ENCODE data around the gene POU4F1.
"Not testable (repeated sequence)": the region's sequence is repeated elsewhere in the genome, so short reads cannot be mapped to it uniquely, and the experiment has no call there.

The POU4F1 gene

GRCh38 chr13:78603240-78603957 is at the start of gene POU4F1:
TSS of gene POU4F1 (minus strand) at chr13:78603552. CDS start at chr13:78603326, 226 bp downstream.
- no peak for DNase-seq

DNA sequence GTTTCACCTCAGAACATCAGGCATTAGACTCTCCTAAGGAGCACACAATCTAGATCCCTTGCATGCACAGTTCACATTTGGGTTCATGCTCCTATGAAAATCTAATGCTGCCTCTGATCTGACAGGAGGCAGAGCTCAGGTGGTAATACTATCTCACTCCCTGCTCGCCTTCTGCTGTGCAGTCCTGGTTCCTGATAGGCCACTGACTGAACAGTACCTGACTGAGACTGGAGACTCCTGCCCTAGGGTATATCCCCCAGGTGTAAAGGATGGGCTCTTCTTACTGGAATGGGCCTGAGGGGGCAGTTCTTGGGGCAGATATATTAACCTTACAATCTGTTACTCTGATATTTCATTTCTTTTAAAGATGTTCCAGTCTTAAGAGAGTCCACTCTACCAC is 49.3 kb upstream of the POU4F1 start:
- no peak for DNase-seq

- DNase-seq, result no peak
Observed at GRCh38 chr13:78650717-78651083, 47.3 kb upstream of the POU4F1 start.

GRCh38 chr13:78649997-78650716 is 46.8 kb upstream of the POU4F1 start:
- no peak for DNase-seq

DNA sequence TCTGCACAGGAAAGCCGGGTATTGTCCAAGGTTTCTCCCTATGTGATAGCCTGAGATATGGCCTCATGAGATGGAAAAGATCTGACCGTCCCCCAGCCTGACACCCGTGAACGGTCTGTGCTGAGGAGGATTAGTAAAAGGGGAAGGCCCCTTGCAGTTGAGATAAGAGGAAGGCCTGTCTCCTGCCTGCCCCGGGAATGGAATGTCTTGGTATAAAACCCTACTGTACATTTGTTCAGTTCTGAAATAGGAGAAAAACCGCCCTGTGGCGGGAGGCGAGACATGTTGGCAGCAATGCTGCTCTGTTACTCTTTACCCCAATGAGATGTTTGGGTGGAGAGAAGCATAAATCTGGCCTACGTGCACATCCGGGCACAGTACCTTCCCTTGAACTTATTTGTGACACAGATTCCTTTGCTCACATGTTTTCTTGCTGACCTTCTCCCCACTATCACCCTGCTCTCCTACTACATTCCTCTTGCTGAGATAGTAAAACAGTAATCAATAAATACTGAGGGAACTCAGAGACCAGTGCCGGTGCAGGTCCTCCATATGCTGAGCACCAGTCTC is 43.8 kb upstream of the POU4F1 start:
- DNase-seq, result not testable (repeated sequence)

GRCh38 chr13:78638216-78638615 is 34.9 kb upstream of the POU4F1 start:
- no peak for DNase-seq

DNA sequence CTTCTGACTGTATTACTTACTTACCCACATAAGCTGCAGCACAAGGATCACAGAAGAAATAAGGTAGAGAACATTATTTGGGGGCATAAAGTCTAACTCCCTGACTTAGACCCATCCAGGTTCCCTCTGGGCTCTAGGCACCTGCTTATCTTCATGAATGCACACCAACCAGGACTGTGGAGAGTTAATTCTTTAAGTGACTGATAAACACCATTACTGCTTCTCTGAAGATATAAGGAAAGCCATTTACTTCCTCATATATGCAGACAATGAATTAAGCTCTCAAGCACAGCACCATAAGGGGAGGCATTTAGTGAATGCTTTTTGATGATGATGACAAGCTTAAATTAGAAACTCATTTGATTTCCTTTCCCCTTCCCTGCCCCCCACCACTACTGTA is 33.1 kb upstream of the POU4F1 start:
- DNase-seq, result no peak

GRCh38 chr13:78632996-78633395 is 29.6 kb upstream of the POU4F1 start:
- no peak for DNase-seq

GRCh38 chr13:78631077-78631476 is 27.7 kb upstream of the POU4F1 start:
- no peak for DNase-seq

GRCh38 chr13:78630511-78630910 is 27.2 kb upstream of the POU4F1 start:
- no peak for DNase-seq

- DNase-seq, result no peak
Observed at GRCh38 chr13:78625384-78625783, 22.0 kb upstream of the POU4F1 start.

DNA sequence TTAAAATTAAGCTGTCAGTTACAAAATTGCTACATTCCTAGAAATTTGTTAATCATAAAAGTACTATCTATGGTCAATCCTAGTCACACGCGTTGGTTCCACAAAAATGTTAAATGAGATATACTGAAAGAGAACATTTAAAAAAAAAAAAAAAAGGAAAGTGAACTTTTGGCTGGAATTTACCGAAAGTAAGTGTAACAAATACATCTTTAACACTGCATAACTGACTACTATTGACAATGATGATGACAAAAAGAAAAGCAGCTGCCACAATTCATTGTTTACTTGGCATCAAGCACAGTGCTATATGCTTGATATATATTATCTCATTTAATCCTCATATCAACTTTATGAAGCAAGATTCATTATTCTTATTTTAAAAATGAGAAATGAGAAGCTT is 19.8 kb upstream of the POU4F1 start:
- DNase-seq, result no peak

- no peak for DNase-seq
Observed at GRCh38 chr13:78620936-78621470, 17.7 kb upstream of the POU4F1 start.

- DNase-seq, result no peak
Observed at GRCh38 chr13:78618411-78618810, 15.1 kb upstream of the POU4F1 start.

DNA sequence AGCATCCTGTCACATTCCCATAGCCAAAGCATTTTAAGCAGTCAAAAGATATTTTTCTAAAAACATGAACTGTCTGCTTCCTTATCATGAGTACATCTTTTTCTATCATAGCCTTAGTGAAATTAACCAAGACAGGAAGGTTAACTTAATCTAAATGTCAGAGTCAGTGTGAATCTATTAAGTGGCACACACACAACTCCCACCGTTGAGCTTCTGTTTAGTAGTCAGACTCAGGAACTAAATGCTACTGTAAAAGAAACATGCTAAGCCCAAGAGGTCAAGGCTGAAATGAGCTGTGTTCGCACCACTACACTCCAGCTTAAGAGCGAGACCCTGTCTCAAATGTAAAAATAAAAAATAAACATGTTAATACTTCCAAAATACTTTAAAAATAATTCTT is 7.7 kb upstream of the POU4F1 start:
- no peak for DNase-seq

- DNase-seq, result peak; percentile 71
Observed at GRCh38 chr13:78610381-78610883, 7.1 kb upstream of the POU4F1 start.

DNA sequence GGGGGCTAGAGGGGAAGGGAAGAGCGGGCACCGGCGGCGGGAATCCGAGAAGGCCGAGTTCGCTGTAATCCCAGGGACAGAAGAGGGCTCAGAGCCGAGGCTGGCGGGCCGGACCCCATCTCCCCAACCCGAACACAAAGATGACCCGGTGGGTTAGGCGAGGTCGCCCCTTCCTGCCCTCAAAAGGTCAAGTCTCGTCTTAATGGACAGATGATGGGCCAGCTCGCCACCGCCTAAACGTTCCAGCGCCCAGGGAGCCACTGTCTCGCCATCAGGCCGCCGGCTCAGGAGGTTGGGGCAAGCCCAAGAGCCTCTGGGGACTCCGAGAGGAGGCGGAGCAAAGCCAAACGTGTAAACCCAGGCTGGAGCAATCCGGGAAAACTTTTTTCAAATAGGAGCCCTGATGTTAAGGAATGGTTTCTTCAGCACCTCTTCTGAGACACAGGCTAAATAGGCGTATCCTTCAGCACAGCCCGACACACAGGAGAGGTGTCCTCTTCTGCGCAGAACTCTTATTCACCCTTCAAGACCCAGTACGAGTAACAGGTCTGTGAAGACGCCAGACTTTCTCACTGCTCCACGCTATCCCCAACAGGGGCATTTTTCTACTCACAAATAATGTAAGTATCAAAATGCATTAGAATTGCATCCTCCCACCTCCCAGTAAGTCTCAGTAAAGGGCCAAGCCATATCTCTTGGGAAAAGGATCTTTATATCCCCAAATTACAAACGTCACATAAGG is 6.3 kb upstream of the POU4F1 start:
- DNase-seq, result no peak

DNA sequence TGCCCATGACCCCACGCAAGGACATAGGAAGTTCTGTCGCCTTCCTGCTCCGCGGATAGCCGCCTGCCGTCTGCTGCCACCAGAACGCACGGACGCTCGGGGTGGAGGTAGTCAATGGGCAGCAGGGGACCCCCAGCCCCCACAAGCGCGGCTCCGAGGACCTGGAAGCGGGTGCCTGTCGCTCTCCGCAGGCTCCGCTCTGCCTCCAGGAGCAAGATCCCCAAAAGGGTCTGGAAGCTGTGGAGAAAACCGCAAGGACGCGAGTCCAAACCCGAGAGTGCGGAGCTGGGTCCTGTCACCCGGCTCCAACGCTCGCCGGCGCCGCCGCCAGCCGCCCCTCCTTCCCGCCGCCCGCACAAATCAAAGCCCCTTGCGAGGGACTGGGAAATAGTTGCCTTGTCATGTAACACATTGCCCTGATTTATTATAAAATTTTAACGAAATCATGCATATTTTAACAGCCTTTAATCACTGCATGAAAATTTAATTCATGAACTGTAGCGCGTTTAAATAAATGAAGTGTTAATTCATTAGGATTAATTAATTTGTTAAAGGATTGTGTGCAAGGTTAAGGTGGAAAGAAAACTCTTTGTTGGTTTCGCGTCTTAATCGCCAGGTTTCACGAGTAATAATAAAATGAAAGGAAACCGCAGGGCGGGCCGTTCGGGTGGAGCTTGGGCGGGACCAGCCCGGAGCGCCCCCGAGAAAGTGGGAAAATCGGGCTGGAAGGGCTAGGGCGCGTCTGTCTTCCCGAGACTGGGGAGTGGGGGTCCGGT is 5.5 kb upstream of the POU4F1 start:
- DNase-seq, result no peak

GRCh38 chr13:78608252-78608687 is 4.9 kb upstream of the POU4F1 start:
- DNase-seq, result no peak

DNA sequence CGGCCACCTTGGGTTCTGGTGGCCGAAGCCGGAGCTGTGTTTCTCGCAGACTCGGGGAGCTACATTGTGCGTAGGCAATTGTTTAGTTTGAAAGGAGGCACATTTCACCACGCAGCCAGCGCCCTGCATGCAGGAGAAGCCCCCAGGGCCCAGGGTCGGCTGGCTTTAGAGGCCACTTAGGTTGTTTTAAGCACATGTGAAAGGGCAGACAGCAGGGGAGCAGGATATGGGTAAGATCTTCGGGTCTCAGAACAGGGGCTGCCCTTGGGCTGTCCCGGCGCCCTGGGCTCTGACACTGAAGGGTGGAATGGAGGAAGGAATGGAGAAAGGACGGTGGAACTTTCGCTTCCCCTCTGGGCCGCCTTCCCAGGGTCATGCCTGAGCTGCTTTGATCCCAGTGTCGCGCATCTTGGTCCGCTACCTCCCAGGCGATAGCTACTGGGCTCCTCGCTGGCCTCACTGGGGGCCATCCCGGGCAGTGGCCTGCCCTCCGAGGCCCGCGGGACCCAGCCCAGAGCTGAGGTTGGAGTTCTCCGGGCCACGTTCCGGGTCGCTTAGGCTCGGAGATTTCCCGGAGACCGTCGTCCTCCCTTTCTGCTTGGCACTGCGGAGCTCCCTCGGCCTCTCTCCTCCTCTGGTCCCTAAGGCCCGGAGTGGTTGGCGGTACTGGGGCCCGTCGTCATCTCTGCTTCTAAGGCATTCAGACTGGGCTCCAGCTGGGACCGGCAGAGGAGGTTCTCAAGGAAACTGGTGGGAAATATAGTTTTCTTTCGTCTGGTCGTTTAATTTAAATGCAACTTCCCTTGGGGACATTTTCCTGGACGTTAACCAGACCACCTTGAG is 4.3 kb upstream of the POU4F1 start:
- DNase-seq, result no peak
